OCI-LY7 (cell line): ENCODE results near the gene IL10RB. TPM values are rescaled to one million over a fixed set of nuclear protein-coding genes. Genes with fewer than 3 reads are reported as not detected.

Experiments
- BruUV-seq: library from RNA; stranded (reverse); fragments of 400-500 nt; replicated peaks from 2 replicates; lab custom pipeline; 2021; lab: Mats Ljungman, UMichigan
- CTCF ChIA-PET: fragments of 300-600 bp; sonication (Branson Sonifier 250); formaldehyde crosslinking; loops from one replicate; lab custom pipeline; 2022; ENCODE audit warnings: antibody characterized with exemption; ENCODE audit not compliant: unreplicated experiment; lab: Charles Lee
- POLR2A ChIA-PET: fragments of 300-600 bp; sonication (Branson Sonifier 250); formaldehyde crosslinking; loops from one replicate; lab custom pipeline; 2022; ENCODE audit warnings: antibody characterized with exemption; lab: Charles Lee
- DNase-seq: peaks from one replicate; pipeline ENCODE4 v3.0.0-alpha.2; 2015; ENCODE audit warnings: low spot score
- H2AFZ ChIP-seq: fragments of 200-600 bp; sonication (generic), shearing (Covaris generic); 2 replicates; pipeline ENCODE4 v1.6.1; 2014; ENCODE audit warnings: mild to moderate bottlenecking, antibody characterized with exemption, low read length, moderate library complexity
- H3K27ac ChIP-seq: fragments of 200-600 bp; sonication (generic); 2 replicates; pipeline ENCODE4 v1.5.1; 2014; ENCODE audit warnings: mixed run types, low read depth, mild to moderate bottlenecking, moderate library complexity, low read length, inconsistent platforms; ENCODE audit not compliant: poor library complexity, severe bottlenecking
- H3K36me3 ChIP-seq: fragments of 200-600 bp; sonication (generic); 2 replicates; pipeline ENCODE4 v1.6.1; 2014; ENCODE audit warnings: mild to moderate bottlenecking, antibody characterized with exemption, low read length, moderate library complexity, mixed read lengths; ENCODE audit not compliant: insufficient read depth
- H3K4me1 ChIP-seq: fragments of 200-600 bp; sonication (generic); 2 replicates; pipeline ENCODE4 v1.5.1; 2014; ENCODE audit warnings: mild to moderate bottlenecking, low read length; ENCODE audit not compliant: insufficient read depth, poor library complexity, severe bottlenecking
- H3K4me2 ChIP-seq: fragments of 200-600 bp; sonication (generic); 2 replicates; pipeline ENCODE4 v1.6.1; 2014; ENCODE audit warnings: mild to moderate bottlenecking, low read length
- H3K4me3 ChIP-seq: fragments of 200-600 bp; sonication (generic); 2 replicates; pipeline ENCODE4 v1.5.1; 2014; ENCODE audit warnings: mild to moderate bottlenecking, low read depth, low read length; ENCODE audit not compliant: poor library complexity, severe bottlenecking
- H3K79me2 ChIP-seq: fragments of 200-600 bp; sonication (generic); 2 replicates; pipeline ENCODE4 v1.6.1; 2016; ENCODE audit warnings: low read depth, mild to moderate bottlenecking, low read length, moderate library complexity, mixed read lengths; ENCODE audit not compliant: insufficient read depth
- H3K9me2 ChIP-seq: fragments of 200-600 bp; sonication (generic); 2 replicates; pipeline ENCODE4 v1.6.1; 2016; ENCODE audit warnings: mild to moderate bottlenecking, low read length, mixed read lengths; ENCODE audit not compliant: insufficient read depth
- H3K9me3 ChIP-seq: fragments of 200-600 bp; sonication (generic); 2 replicates; pipeline ENCODE4 v1.6.1; 2014; ENCODE audit warnings: mild to moderate bottlenecking, mixed run types, low read length, mixed read lengths
- H4K20me1 ChIP-seq: fragments of 200-600 bp; sonication (generic); 2 replicates; pipeline ENCODE4 v1.6.1; 2014; ENCODE audit warnings: mild to moderate bottlenecking, antibody characterized with exemption, low read length, moderate library complexity, mixed read lengths; ENCODE audit not compliant: insufficient read depth
- EZH2phosphoT487 ChIP-seq: fragments of 200-600 bp; sonication (generic); IDR thresholded peaks from 2 replicates; pipeline ENCODE4 v1.6.1; 2018; ENCODE audit warnings: low read depth, borderline replicate concordance, mild to moderate bottlenecking, mixed run types, antibody characterized with exemption, low read length, moderate library complexity, mixed read lengths
- intact Hi-C: fragments of 100-400 bp; cut with micrococcal nuclease; formaldehyde crosslinking; loops from one replicate; pipeline ENCODE4 v1.10.0; 2022; ENCODE audit not compliant: unreplicated experiment
- total RNA-seq, 2 experiments: library from RNA; depleted of rRNA in 1 of 2; stranded (reverse); fragments of >200 nt in 1 of 2; shearing (Covaris generic) in 1 of 2; gene quantifications; 2 replicates each; pipeline ENCODE4 v1.2.3, GENCODE V29; 2014 to 2022
- TF ChIP-seq, protein P1 (sequence below): fragments of 200-600 bp; sonication (generic); conservative IDR thresholded peaks from 2 replicates; pipeline ENCODE4 v1.5.1; 2014; ENCODE audit warnings: mild to moderate bottlenecking, antibody characterized with exemption, low read length, moderate library complexity, mixed read lengths

IL10RB gene
- total RNA-seq, 2 experiments from 2014 or later: 48.0 to 48.3 TPM

DNA sequence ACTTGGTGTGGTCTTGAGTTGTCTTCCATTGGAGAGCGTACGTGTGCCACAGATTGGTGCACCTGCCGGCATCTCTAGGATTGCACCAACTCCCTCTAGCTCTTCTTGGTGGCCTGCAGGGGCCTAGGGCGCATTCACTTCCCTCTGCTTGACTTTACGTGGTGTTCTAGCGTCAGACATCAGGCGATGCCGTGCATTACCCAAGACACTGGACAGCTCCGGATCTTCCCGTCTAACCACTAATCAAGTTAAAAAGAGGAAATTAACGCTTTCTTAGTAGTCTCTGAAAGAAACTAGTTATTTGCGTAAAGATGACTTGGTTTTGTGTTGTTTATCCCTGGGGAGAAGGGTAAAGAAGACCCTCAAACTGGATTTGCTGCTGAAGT, 510 bp upstream of the IL10RB start:
- DNase-seq: peak; percentile 80
- Histone ChIP-seq H3K36me3 (peaks cover 74% of the 10 kb centered on the region), H3K9me3 (no peaks in the 10 kb centered on the region), H3K9me2 (no peaks in the 10 kb centered on the region), H3K27ac (peak overlapping the region; percentile 70), H3K4me1 (peaks cover 65% of the 10 kb centered on the region), H3K4me3 (peak overlapping the region; percentile 78), H3K4me2 (peak overlapping the region; percentile 97), H4K20me1 (0 out of 2 replicates have a peak, but pooled peaks cover 7% of the 10 kb centered on the region), H2AFZ (no peak overlapping the region), H3K79me2 (peaks cover 64% of the 10 kb centered on the region; the same call in 1 of the 2 replicates)
- TSS peak; percentile 93 for BruUV-seq
- intact Hi-C loops: loop anchor here (1.0 to 5.0 kb wide), 6 partner anchors 33 to 493 kb away; partner anchors contain the start of gene PAXBP1
- ChIA-PET POLR2A (interaction anchor here (0.6 to 2.4 kb wide), 11 partner anchors 24 to 80 kb away, joined by 3 to 12 read pairs (median 4); no protein-coding TSS in a partner anchor), CTCF (interaction anchor here (0.7 kb wide), 1 partner anchor 64 kb away, joined by 4 read pairs; no protein-coding TSS in a partner anchor)
- no peak for TF ChIP-seq EZH2phosphoT487
- TF ChIP-seq, protein P1, sequence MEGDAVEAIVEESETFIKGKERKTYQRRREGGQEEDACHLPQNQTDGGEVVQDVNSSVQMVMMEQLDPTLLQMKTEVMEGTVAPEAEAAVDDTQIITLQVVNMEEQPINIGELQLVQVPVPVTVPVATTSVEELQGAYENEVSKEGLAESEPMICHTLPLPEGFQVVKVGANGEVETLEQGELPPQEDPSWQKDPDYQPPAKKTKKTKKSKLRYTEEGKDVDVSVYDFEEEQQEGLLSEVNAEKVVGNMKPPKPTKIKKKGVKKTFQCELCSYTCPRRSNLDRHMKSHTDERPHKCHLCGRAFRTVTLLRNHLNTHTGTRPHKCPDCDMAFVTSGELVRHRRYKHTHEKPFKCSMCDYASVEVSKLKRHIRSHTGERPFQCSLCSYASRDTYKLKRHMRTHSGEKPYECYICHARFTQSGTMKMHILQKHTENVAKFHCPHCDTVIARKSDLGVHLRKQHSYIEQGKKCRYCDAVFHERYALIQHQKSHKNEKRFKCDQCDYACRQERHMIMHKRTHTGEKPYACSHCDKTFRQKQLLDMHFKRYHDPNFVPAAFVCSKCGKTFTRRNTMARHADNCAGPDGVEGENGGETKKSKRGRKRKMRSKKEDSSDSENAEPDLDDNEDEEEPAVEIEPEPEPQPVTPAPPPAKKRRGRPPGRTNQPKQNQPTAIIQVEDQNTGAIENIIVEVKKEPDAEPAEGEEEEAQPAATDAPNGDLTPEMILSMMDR: peak; percentile 49; the same call in 1 of the 2 replicates

DNA sequence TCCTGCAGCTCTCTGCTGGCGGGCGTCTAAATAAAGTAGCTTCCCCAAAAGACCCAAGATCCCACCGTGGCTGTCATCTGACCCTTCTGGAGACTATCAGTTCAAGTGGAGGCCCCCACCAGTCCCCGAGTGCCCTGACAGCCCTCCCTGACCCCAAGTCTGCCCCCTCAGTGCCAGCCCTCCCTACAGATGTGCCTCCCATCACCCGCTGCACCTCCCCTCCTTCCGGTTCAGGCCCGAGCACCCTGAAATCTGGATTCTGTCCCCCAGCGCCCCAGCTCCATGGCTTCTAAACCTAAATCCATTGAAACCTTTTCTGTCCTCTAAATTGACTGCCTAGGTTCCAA, 595 bp downstream of the IL10RB start:
- DNase-seq: peak; percentile 52
- ChIA-PET CTCF (interaction anchor here (0.6 kb wide), 1 partner anchor 52 kb away, joined by 11 read pairs; no protein-coding TSS in a partner anchor), POLR2A (interaction anchor here (0.7 to 2.4 kb wide), 9 partner anchors 28 to 67 kb away, joined by 3 to 12 read pairs (median 4); partner anchors contain the start of gene IFNAR1)
- no peaks in the 10 kb centered on the region for H3K9me3 ChIP-seq
- peaks cover 54% of the 10 kb centered on the region for H3K4me1 ChIP-seq
- H4K20me1 ChIP-seq: 0 out of 2 replicates have a peak, but pooled peaks cover 7% of the 10 kb centered on the region
- H2AFZ ChIP-seq: no peak overlapping the region
- intact Hi-C loops: loop anchor here (1.0 to 5.0 kb wide), 6 partner anchors 34 to 494 kb away; partner anchors contain the start of gene PAXBP1
- H3K4me2 ChIP-seq: peak overlapping the region; percentile 97
- peaks cover 78% of the 10 kb centered on the region for H3K36me3 ChIP-seq
- peaks cover 59% of the 10 kb centered on the region; the same call in 1 of the 2 replicates for H3K79me2 ChIP-seq
- TF ChIP-seq, protein P1: no peak
- no peak for TF ChIP-seq EZH2phosphoT487
- BruUV-seq: no TSS peak
- no peaks in the 10 kb centered on the region for H3K9me2 ChIP-seq
- H3K4me3 ChIP-seq: peak overlapping the region; percentile 78
- peak overlapping the region; percentile 70 for H3K27ac ChIP-seq

DNA sequence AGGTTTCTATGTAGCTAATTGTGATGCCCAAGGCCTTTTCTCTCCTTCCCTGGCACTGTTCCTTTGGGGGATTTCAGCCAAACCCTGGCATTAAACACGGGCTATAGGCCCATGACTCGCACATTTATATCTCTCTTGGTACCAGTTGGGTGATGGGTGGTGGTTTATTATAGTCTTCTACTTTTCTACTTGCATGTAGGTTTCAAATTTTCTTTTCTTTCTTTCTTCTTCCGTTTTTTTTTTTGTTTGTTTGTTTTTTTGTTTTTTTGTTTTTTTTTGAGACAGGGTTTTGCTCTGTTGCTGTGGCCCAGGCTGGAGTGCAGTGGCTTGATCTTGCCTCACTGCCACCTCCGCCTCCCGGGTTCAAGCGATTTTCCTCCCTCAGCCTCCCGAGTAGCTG, 1.1 kb downstream of the IL10RB start:
- peaks cover 52% of the 10 kb centered on the region for H3K4me1 ChIP-seq
- ChIA-PET POLR2A (interaction anchor here (0.7 to 2.5 kb wide), 15 partner anchors 19 to 67 kb away, joined by 3 to 12 read pairs (median 4); partner anchors contain the start of gene IFNAR1), CTCF (interaction anchor here (0.6 kb wide), 1 partner anchor 52 kb away, joined by 11 read pairs; no protein-coding TSS in a partner anchor)
- H3K9me3 ChIP-seq: no peaks in the 10 kb centered on the region
- H4K20me1 ChIP-seq: 0 out of 2 replicates have a peak, but pooled peaks cover 7% of the 10 kb centered on the region
- peak overlapping the region; percentile 78 for H3K4me3 ChIP-seq
- peaks cover 63% of the 10 kb centered on the region; the same call in 1 of the 2 replicates for H3K79me2 ChIP-seq
- DNase-seq: no peak
- H3K9me2 ChIP-seq: no peaks in the 10 kb centered on the region
- H3K36me3 ChIP-seq: peaks cover 77% of the 10 kb centered on the region
- intact Hi-C loops: loop anchor here (2.0 to 5.0 kb wide), 4 partner anchors 35 to 495 kb away; partner anchors contain the start of gene PAXBP1
- H3K27ac ChIP-seq: peak overlapping the region; percentile 70
- BruUV-seq: no TSS peak
- peak overlapping the region; percentile 97 for H3K4me2 ChIP-seq
- no peak overlapping the region for H2AFZ ChIP-seq
- no peak for TF ChIP-seq EZH2phosphoT487
- TF ChIP-seq, protein P1: no peak
